GM18858 (cell line): ENCODE data around the gene GALNT11.
"Not testable (repeated sequence)": the region's sequence is repeated elsewhere in the genome, so short reads cannot be mapped to it uniquely, and the experiment has no call there.

ENCODE experiments used
- ATAC-seq: cut with Tn5 transposase; IDR thresholded peaks from one replicate; pipeline ENCODE4 v1.9.1; 2021; ENCODE audit not compliant: unreplicated experiment

GALNT11 gene

DNA sequence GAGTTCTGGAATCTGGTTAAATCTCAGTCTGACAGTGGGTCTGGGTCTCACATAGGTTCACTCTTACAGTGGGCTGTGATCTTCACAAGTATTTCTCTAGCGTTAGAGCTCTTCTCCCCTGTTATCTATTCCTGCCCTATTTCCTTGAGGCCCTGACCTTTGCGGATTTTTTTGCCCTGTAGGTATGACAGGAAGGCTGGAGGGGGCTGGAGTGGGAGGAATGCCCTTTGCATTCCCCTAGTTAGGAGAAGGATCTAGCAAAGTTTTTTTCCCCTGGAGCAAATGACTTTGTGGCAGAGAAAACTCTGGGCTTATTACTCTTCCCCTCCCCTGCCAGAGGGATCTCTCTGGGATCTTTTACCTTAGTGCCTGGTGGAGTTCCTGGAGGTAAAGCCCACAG lies 49.2 kb downstream of the GALNT11 start:
- ATAC-seq: no peak

- not testable (repeated sequence) for ATAC-seq
These were observed 49.9 kb downstream of the GALNT11 start for GRCh38 chr7:152075379-152075778.

GRCh38 chr7:152076324-152076821 lies 50.9 kb downstream of the GALNT11 start:
- no peak for ATAC-seq

- no peak for ATAC-seq
These were observed 51.8 kb downstream of the GALNT11 start for GRCh38 chr7:152076940-152077933.

GRCh38 chr7:152078025-152078424 lies 52.6 kb downstream of the GALNT11 start:
- ATAC-seq: no peak

GRCh38 chr7:152078786-152079185 lies 53.3 kb downstream of the GALNT11 start:
- no peak for ATAC-seq

GRCh38 chr7:152081088-152081487 lies 55.6 kb downstream of the GALNT11 start:
- ATAC-seq: no peak

- ATAC-seq: not testable (repeated sequence)
These were observed 56.7 kb downstream of the GALNT11 start for GRCh38 chr7:152082073-152082721.

- ATAC-seq: no peak
These were observed 59.7 kb downstream of the GALNT11 start for GRCh38 chr7:152085131-152085530.

- ATAC-seq: no peak
These were observed 61.0 kb downstream of the GALNT11 start for GRCh38 chr7:152086513-152086912.

DNA sequence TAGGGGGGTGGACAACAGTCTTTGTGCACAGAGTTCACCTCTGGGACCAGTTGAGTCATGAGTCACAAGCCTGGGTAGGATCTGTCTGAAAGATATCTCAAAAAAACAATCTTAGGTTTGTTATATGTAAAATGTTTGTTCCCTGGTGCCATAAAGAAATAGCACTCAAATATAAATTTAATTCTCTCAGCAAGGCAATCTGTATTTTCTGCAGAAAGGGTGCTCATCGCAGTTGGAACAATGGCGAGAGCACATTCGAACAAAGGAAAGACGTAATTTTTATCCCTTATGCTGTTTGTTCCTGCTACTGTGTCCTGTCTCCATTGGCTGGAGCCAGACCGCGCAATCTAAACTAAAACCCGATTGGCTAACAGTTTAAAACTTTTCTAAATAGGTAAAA lies 63.7 kb downstream of the GALNT11 start:
- no peak for ATAC-seq

GRCh38 chr7:152090747-152091146 lies 65.3 kb downstream of the GALNT11 start:
- ATAC-seq: no peak

GRCh38 chr7:152093717-152094116 lies 68.2 kb downstream of the GALNT11 start:
- no peak for ATAC-seq

GRCh38 chr7:152095771-152096170 lies 70.3 kb downstream of the GALNT11 start:
- no peak for ATAC-seq

DNA sequence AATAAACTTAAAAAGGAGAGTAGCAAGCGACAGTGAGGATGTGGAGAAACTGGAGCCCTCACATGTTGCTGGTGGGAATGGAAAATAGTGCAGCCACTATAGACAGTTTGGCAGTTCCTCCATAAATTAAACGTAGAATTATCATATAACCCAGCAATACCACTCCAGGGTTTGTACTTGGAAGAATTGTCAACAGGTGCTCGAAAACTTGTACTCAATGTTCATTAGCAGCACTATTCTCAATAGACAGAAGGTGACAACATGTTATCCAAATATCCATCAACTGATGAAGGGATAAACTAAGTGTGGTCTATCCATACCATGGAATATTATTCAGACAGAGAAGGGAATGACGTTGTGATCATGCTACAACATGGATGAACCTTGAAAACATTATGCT lies 71.9 kb downstream of the GALNT11 start:
- no peak for ATAC-seq

DNA sequence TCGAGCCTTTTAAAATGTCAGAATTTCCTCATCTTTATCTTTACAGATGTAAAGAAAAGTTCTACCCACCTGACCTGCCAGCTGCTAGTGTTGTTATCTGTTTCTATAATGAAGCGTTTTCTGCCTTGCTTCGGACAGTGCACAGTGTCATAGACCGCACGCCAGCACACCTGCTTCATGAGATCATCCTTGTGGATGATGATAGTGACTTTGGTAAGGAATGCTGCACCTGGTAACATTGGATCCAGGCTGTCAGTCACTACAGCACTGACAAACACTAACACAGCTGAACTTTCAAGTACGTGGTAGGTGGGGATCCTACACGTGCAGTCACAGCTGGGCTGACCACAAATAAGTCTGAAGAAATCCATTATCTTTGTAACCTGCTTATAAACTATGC lies 77.6 kb downstream of the GALNT11 start:
- no peak for ATAC-seq

DNA sequence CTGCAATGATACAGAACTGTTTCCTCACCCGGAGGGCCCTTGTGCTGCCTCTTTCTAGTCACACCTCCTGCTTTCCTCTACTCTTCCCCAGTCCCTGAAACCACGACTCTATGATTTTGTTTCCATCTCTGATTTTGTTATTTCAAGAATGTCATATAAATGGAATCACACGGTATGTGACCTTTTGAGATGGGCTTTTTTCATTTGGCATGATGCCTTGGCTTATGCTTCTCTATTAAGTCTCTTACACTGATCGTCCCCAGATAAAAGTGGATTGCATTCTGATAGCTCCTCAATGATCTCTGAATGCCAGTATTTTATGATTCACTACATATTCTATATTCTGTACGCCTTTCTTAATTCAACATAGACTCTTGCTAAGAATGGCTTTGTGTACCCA lies 78.2 kb downstream of the GALNT11 start:
- no peak for ATAC-seq

DNA sequence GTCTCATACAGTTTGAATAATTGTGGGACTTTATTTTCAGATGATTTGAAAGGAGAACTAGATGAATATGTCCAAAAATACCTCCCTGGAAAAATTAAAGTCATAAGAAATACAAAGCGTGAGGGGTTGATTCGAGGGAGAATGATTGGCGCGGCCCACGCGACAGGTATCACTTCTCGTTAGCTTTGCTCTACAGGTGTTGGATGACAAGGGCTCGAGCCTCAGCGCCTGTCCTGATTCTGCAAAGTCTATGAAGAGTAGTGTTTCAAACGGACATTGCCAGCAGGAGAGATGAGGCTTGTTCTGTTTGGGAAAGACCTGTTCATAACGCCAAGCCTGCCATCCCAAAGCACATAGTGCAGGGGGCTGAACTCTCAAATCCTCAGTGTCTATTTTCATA lies 79.7 kb downstream of the GALNT11 start:
- no peak for ATAC-seq

GRCh38 chr7:152106990-152107389 lies 81.5 kb downstream of the GALNT11 start:
- ATAC-seq: no peak

DNA sequence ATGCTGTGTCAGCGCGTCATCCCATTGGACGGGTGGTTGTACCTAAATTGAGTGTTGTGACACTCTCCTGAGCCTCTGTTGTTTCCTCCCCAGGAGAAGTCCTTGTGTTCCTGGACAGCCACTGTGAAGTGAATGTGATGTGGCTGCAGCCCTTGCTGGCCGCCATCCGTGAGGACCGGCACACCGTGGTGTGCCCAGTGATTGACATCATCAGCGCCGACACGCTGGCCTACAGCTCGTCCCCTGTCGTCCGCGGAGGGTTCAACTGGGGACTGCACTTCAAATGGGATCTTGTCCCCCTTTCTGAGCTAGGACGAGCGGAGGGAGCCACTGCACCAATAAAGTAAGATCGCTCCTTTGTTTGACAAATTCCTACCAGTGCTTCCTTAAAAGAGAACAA lies 82.5 kb downstream of the GALNT11 start:
- no peak for ATAC-seq

DNA sequence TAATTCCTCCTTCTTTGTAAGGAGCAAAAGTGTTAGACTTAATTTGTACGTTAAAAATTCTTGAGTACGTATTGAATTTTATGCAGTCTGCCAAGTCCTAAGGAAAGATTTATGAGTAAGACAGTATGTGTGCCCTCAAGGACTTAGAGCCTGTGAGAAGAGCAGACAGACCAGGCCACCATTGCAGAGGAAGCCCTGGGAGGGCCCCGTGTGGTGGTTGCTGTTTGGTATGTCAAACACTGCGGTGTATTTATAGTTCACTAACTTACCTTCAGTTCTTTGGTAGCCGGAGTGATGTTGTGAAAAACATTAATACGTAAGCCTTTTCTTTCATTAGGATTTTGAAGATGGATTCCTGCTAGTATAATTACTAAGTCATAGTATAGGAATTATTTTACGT lies 82.9 kb downstream of the GALNT11 start:
- no peak for ATAC-seq

- no peak for ATAC-seq
These were observed 87.4 kb downstream of the GALNT11 start for GRCh38 chr7:152112829-152113228.
